Measurements from ENCODE around the gene ST6GAL2.

ST6GAL2 gene

DNA sequence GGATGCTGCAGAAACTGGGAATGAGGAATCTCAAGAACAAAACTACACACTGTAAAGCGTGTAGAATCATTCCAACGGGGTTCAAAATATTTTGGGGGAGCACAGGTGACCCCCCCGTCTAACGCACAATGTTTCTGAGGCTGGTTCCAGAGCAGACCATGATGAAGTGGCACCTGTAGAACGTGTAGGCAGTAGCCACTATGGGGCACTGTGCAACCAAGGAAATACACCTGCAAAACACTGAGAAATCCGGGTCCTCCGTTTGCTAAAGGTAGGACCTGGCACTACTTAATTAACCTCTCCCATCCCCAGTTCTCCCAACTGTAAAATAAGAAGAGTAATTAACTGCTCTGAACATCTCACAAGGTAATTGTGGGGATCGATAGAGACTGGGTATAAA, 22.6 kb downstream of the ST6GAL2 start:
- DNase-seq, result no peak

- no peak for DNase-seq
Observed at GRCh38 chr2:106859498-106859897, 26.5 kb downstream of the ST6GAL2 start.

- no peak for DNase-seq
Observed at GRCh38 chr2:106858810-106859209, 27.2 kb downstream of the ST6GAL2 start.

- no peak for DNase-seq
Observed at GRCh38 chr2:106857882-106858478, 28.0 kb downstream of the ST6GAL2 start.

DNA sequence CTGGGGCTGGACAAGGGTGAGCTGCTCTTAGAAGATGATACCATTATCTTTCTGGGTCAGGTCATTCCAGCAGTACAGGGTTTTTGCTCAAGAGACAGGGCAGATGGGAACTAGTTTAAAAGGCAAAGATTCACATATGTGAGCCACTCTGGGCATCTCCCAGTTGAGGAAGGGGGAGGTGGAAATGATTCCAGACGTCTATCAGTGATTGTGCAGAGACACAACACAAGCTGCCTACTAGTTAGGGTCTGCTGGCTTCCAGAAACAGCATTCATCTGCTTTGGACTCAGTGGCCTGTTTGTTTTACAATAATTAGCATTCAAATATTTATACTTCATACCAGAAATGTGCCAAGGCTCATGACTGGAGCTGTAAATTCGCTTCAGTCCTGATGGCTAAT, 32.3 kb downstream of the ST6GAL2 start:
- no peak for DNase-seq

DNA sequence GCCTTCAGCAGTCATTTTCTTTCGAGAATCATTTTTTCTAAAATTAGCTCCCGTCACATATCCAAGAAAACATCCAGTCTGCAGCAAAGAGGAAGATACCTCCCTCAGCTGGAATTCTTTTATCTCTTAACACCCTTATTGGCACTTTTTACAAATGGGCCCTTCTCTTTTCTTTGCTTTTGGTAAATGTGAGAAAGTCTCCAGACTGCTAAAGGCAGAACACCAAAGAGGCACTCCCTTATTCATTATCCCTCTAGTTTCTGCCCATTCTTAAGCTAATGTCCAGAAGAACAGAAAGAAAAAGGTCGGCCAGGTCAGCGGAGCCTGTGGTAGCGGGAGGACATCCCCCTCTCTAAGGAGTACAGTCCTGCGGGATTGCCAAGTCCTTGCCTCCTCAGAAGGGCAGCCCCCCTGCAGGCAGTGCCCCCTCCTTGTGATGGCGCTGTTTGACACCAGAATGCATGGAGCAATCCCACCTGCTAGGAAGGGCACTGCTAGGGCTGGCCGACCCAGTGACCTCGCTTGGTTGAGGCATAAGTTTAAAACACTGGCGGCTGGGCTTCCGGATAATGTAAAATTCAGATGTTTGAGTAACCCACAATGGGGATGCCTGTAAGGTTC, 34.0 kb downstream of the ST6GAL2 start:
- DNase-seq, result no peak

GRCh38 chr2:106851087-106851874, 34.7 kb downstream of the ST6GAL2 start:
- DNase-seq, result no peak

- DNase-seq, result no peak
Observed at GRCh38 chr2:106849253-106849652, 36.7 kb downstream of the ST6GAL2 start.

GRCh38 chr2:106847366-106847765, 38.6 kb downstream of the ST6GAL2 start:
- no peak for DNase-seq

DNA sequence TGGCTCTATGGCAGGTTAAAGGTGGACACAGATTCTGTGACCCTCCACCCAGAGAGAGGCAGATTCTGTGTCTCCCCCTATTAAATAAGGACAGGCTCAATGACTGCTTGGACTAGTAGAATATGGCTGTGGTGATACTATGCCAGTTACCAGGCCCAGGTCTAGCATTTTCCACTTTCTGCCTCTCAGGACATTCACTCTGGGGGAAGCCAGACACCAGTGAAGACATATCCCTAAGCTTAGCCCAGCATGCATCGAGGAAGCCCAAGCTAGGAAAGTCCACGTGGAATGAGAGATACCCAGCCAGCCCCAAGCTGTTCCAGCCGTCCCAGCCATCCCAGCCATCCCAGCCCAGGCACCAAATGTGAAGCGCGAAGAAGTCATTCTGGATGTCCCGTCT, 40.3 kb downstream of the ST6GAL2 start:
- DNase-seq, result no peak

DNA sequence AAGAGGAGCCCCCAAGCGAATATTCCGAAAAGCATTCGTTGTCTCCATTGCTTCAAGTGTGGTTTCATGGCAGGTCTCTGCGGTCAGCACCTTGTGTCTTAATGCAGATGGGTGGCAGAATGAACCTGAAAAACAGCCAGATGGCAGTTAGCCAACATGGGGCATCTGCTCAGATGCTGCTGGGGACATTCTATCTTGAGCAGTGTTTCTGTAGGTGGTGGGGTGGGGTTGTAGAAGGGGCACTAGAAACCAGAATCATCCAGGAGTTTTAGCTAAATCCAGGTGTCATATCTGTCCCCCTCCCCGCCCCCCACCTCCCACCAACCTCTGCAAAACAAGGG, 42.1 kb downstream of the ST6GAL2 start:
- no peak for DNase-seq

- DNase-seq, result no peak
Observed at GRCh38 chr2:106843001-106843909, 42.7 kb downstream of the ST6GAL2 start.

DNA sequence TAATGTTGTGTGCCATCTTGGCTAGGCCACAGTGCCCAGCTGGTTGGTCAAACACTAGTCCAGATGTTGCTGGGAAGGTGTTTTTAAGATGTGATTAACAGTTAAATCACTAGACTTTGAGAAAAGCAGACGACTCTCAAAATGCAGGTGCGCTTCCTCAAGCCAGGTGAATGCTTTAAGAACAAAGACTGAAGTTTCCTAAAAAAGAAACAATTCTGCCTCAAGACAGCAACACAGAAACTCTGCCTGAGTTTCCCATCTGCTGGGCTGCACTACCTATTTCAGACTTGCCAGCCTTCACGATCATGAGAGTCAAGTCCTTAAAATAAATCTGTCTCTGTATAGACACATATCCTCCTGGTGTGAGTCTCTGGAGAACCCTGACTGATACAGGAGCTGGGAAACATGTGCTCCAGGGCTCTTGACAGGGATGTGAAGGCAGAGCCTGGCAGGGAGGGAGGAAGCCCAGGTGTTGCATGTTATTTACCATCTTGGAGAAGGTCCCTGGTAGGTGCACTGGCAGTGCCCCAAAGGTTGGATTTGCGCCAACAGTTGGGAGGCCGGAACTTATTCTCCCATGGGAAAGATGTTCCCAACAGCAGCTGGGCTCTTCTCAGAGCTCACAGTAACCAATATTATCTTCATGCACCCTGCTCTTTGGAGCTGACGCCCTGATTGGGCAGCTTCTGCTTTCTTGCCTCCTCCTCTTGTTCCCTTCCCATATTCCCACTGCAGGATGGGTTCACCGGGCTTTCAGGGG, 43.9 kb downstream of the ST6GAL2 start:
- DNase-seq, result no peak

GRCh38 chr2:106840818-106841217, 45.1 kb downstream of the ST6GAL2 start:
- DNase-seq, result no peak

DNA sequence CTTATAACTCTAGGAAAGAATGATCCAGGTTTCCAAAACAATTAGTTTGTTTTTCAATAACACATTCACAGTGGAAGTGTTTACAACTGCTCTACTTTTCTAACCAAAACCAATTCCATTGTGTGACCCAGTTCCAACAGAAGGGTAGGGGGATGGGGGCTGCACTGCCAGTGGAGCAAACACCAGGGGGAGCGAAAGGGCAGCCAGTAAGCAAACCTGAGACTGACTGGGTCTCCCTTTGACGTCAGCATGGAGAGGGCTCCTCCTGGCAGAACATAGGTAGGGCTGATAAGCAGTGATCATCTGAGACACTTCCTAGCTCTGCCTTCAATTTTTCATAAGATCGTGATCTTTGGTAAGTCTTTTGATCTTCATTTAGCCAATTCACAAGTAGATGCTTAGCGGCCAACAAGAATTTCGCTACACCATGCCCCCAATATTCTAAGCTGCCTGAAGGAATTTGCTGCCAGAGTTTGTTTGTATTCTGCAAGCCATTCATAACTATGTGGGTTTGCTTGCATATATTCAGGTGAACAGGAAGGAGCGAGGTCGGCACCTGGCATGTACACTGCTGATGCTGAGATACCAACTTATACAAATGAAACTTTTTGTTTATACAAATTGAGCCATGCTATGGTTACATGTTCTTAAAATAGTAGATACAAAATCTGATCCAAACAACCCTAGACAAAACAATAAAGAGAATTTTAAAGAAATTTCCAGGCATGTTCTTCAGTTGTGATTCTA, 45.9 kb downstream of the ST6GAL2 start:
- no peak for DNase-seq

GRCh38 chr2:106833256-106833655, 52.7 kb downstream of the ST6GAL2 start:
- no peak for DNase-seq

GRCh38 chr2:106831816-106832569, 54.0 kb downstream of the ST6GAL2 start:
- no peak for DNase-seq

DNA sequence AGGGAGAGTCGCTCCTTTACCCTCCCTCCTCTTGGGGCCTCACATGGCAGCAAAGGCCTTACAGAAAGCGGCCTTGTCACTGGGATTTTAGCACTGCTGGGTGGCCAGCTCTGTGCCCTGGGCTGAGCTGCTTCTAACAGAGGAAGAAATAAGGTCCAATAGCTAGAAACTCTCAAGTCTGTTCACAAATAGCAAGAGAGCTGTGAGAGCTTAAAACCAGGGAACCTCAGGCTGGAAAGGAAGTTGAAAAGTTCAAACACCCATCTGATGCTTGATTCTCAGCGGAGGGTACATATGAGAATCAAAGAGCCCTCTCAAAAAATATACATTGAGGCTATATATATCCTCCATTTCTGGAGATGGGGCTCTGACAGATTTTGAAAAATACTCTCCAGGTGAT, 54.7 kb downstream of the ST6GAL2 start:
- no peak for DNase-seq

DNA sequence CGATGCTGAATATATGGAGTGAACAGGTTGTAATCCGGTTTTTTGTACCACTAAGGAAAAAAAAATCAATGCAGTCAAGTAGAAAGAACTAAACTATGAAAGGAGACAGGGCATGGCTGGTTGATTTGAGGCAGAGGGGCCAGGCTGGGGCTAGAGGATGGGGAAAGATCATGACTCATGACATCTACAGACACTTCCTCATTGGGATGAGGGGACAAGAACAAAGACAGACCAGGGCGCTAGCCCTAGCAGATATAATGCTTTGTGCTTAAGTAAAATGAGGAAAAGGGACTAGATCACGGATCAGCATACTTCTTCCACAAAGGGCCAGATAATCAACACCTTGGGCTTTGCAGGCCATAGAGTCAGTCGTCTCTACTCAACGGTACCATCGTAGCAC, 55.8 kb downstream of the ST6GAL2 start:
- DNase-seq, result no peak

DNA sequence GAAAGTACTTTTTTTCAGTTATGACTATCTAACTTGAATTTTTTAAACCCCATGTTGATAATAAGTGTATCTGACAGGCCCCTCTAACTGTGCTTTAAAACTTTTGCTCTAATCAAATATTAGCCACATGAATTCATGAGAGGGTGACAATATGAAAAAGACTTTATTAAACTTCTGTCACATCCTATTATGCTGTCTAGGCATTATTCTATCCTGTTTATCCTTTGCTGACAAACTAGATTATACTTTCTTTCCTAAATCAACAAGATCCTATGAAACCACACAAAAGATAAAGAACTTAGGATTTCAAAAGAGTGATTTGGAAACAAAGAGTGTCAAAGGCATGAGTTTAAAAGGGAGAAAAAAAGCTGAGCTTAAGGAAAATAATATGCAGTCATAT, 57.8 kb downstream of the ST6GAL2 start:
- DNase-seq, result no peak

GRCh38 chr2:106827158-106827557, 58.8 kb downstream of the ST6GAL2 start:
- no peak for DNase-seq

All from activated effector memory CD4-positive, alpha-beta T cell treated with anti-CD3 and anti-CD28 coated beads, Interleukin-2, amount 50 U/mL, for 16 hours (primary cell).